SK-N-MC (cell line): ENCODE results near the gene AKT2.

Experiments
- DNase-seq: peaks from one replicate; pipeline ENCODE4 v3.0.0-alpha.2; 2011; ENCODE audit warnings: low read depth, low spot score
- H3K27ac ChIP-seq: fragments of 200-600 bp; sonication (generic); 2 replicates; pipeline ENCODE4 v1.5.1; 2016; ENCODE audit warnings: mixed run types
- H3K36me3 ChIP-seq: fragments of 200-600 bp; sonication (generic); 2 replicates; pipeline ENCODE4 v1.6.1; 2017; ENCODE audit warnings: antibody characterized with exemption, low read length, mixed read lengths; ENCODE audit not compliant: insufficient read depth
- H3K4me3 ChIP-seq: fragments of 200-600 bp; sonication (generic); 2 replicates; pipeline ENCODE4 v1.5.1; 2016
- H3K9ac ChIP-seq: fragments of 200-600 bp; sonication (generic); 2 replicates; pipeline ENCODE4 v1.8.0; 2017; ENCODE audit warnings: mixed run types, mixed read lengths; ENCODE audit not compliant: insufficient read length
- H3K9me3 ChIP-seq: fragments of 200-600 bp; sonication (generic); 2 replicates; pipeline ENCODE4 v1.6.1; 2017; ENCODE audit warnings: low read depth, mild to moderate bottlenecking, antibody characterized with exemption, low read length, moderate library complexity, mixed read lengths
- EZH2 ChIP-seq: fragments of 200-600 bp; sonication (generic); IDR thresholded peaks from one replicate; pipeline ENCODE4 v1.6.1; 2017; ENCODE audit warnings: antibody characterized with exemption
- FOXP2 ChIP-seq: optimal IDR thresholded peaks from 2 replicates; pipeline ENCODE3; 2011; ENCODE audit warnings: mild to moderate bottlenecking, moderate library complexity; ENCODE audit not compliant: insufficient read depth; ENCODE audit errors: extremely low read length, control extremely low read depth
- POLR2AphosphoS5 ChIP-seq: IDR thresholded peaks from 2 replicates; pipeline ENCODE4 v1.6.1; 2012; ENCODE audit warnings: mild to moderate bottlenecking, low read depth, low read length, borderline replicate concordance

The AKT2 gene

DNA sequence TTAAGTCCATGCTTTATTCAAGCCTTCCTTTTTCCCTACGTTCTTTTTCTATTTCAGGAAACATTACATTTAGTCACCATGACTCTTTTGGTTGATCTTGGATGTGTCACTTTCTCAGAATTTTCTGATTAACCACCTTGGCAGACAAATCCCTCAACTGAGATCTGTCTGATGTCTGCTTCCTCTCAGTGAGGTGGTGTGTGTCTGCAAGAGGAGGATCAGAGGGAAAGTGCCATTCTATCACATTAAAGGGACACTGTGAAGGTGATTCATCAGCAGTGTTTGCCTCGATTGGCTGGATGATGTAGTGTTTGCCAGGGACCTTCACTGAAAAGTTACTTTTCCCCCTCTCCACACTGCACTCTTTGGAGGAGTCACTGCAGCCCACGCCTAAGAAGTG lies 55.7 kb downstream of the AKT2 start:
- Histone ChIP-seq H3K9me3 (no peaks in the 10 kb centered on the region), H3K27ac (no peak overlapping the region)
- no peak for DNase-seq

DNA sequence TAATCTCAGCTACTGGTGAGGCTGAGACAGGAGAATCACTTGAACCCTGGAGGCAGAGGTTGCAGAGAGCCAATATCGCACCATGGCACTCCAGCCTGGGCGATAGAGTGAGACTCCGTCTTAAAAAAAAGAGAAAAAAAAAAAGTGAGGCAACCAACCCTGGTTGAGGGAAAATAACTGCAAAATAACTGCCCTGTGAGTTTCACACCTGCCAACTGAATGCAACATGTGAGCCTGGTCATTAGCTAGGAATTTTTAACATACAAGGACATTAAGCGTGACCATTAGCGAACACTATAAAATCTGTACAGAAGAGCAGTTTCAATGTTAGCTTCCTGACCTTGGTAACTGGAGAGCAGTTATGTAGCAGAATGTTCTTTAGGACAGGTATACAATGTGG lies 56.3 kb downstream of the AKT2 start:
- Histone ChIP-seq H3K9me3 (no peaks in the 10 kb centered on the region), H3K9ac (no peak overlapping the region), H3K27ac (no peak overlapping the region), H3K36me3 (no peaks in the 10 kb centered on the region), H3K4me3 (no peak overlapping the region)
- TF ChIP-seq EZH2 (no peak), FOXP2 (no peak), POLR2AphosphoS5 (no peak)
- no peak for DNase-seq

More for the DNA sequence above, 55.7 kb downstream of the AKT2 start:
- Histone ChIP-seq H3K9ac (no peak overlapping the region), H3K36me3 (no peaks in the 10 kb centered on the region; the same call in 1 of the 2 replicates), H3K4me3 (no peak overlapping the region)
- TF ChIP-seq POLR2AphosphoS5 = no peak
- no peak for TF ChIP-seq EZH2
- TF ChIP-seq FOXP2 = no peak

DNA sequence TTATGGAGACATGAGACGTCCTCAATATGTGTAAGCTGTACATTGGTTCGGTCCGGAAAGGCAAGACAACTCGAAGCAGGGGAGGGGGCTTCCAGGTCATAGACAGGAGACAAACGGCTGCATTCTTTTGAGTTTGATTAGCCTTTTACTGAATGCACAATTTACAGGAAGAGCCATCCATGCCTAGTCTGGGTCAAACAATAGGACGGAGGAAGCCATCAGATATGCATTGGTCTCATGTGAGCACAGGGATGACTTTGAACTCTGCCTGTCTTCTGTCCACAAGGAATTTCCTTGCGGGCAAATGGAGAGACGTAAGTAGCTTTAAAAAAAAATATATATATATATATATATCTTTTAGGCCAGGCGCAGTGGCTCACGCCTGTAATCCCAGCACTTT lies 56.8 kb downstream of the AKT2 start:
- TF ChIP-seq EZH2 = no peak
- no peak for TF ChIP-seq FOXP2
- no peak for TF ChIP-seq POLR2AphosphoS5
- no peak for DNase-seq
- H3K27ac ChIP-seq = no peak overlapping the region
- H3K36me3 ChIP-seq = no peaks in the 10 kb centered on the region
- no peaks in the 10 kb centered on the region for H3K9me3 ChIP-seq
- H3K9ac ChIP-seq = no peak overlapping the region
- no peak overlapping the region for H3K4me3 ChIP-seq

DNA sequence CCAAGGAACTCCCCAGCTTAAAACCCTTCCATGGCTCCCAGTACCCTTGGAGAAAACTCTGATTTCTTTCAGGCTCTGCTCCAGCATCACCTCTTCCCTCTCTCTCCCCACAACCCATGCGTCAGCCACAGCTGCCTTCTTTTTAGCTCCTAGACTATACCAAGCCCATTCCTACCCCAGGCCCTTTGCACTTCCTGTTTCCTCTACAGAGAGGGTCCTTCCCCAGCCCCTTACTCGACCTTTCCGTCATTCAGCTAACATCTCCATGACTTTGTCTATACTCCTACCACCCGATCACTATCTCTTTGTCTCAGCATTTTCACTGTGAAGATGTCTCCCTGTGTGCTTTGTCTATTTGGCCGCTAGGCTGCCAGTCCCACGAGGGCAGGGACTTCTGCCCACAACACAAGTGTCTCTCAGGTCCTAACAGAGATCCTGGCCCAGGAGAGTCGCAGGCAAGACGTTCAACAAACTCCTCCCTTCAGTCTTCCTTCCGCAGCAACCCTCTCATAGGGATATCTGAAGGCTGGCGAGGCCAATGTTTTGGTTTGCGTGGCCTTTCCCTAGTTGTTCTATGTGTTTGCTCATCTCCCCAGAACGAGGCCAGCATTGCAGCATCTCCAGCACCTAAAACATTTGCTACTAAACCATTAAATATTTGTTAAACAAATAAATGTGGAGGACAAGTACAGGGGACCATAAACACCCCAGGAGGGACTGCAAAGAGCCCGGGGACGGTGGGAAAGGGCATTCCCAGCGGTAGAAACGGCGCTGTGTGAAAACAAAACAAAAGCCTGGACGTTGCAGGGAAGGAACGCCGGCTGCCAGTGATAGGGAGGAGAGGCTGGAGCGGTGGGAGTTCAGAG lies 59.5 kb downstream of the AKT2 start:
- Histone ChIP-seq H3K9me3 (no peaks in the 10 kb centered on the region), H3K36me3 (no peaks in the 10 kb centered on the region), H3K9ac (no peak overlapping the region), H3K27ac (no peak overlapping the region), H3K4me3 (peak overlapping the region; percentile 20)
- no peak for DNase-seq
- TF ChIP-seq FOXP2 (no peak), POLR2AphosphoS5 (no peak), EZH2 (no peak)

DNA sequence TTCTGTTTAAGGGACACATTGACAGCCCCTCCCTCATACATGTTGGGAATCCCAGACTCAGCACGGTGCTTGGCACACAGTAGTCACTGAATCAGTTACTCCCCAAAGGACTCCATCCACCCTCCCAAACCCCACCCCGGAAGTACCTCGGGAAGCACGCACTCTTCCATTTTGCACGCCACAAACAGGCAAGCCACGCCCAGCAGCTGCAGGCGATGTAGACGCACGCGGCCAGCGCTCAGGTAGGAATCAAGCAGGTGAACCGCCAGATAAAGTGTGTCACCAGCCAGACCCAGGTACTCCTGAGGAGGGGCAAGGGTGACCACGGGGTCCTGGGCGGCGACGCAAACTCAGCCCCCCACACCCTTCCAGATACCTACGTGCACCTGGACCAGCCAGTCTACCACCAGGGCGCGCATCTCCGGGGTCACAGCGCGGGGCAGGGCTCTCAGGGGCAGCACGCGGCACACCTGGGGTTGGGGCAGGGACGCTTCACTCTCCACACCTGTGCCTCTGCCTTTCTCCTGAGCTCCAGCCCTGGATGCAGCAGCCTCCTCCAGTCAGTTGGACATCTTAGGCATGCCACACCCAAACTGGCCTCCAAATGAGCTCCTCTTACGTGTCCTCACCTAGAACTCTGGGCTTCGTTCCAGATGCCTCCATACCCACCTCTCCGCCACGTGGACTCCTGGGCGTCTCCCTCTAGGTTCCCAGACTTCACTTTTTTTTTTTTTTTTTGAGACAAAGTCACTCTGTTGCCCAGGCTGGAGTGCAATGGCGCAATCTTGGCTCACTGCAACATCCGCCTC lies 60.6 kb downstream of the AKT2 start:
- H3K27ac ChIP-seq = no peak overlapping the region
- DNase-seq = no peak
- TF ChIP-seq FOXP2 (no peak), POLR2AphosphoS5 (no peak), EZH2 (no peak)
- H3K4me3 ChIP-seq = no peak overlapping the region
- no peaks in the 10 kb centered on the region for H3K36me3 ChIP-seq
- H3K9ac ChIP-seq = no peak overlapping the region
- H3K9me3 ChIP-seq = no peaks in the 10 kb centered on the region

DNA sequence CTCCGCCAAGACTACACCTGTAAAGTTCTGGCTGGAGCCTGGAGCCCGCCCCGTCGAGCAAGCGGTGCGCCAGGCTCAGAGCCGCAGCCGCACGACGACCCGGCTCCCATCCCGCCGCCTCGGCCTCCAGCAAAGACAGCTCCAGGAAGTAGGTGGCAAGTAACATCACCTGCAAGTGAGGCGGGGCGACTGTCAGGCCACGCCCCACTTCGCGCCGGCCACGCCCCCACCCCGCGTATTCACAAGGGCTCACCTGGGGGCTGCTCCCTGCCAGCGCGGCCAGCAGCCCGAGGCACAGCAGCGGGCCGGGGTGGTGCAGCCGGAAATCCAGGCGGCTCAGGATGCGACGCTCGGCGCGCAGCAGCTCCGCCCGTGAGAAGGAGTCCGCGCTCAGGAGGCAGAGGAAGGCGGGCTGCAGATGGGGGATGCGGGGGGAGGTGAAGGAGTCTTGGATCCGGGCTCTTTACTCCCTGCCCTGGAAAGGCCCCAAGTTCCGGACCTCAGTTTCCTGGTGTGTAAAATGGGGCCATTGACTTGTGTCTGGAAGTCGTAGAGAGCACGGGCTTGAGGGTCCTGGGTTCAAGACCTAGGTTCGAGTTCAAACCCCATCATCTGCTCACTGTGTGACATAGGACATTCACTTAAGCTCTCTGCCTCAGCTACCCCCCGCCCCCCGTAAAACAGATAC lies 61.9 kb downstream of the AKT2 start:
- Histone ChIP-seq H3K9me3 (no peaks in the 10 kb centered on the region), H3K9ac (no peak overlapping the region), H3K27ac (no peak overlapping the region), H3K4me3 (no peak overlapping the region), H3K36me3 (no peaks in the 10 kb centered on the region)
- TF ChIP-seq POLR2AphosphoS5 = no peak
- TF ChIP-seq FOXP2 = no peak
- no peak for TF ChIP-seq EZH2
- DNase-seq = no peak

DNA sequence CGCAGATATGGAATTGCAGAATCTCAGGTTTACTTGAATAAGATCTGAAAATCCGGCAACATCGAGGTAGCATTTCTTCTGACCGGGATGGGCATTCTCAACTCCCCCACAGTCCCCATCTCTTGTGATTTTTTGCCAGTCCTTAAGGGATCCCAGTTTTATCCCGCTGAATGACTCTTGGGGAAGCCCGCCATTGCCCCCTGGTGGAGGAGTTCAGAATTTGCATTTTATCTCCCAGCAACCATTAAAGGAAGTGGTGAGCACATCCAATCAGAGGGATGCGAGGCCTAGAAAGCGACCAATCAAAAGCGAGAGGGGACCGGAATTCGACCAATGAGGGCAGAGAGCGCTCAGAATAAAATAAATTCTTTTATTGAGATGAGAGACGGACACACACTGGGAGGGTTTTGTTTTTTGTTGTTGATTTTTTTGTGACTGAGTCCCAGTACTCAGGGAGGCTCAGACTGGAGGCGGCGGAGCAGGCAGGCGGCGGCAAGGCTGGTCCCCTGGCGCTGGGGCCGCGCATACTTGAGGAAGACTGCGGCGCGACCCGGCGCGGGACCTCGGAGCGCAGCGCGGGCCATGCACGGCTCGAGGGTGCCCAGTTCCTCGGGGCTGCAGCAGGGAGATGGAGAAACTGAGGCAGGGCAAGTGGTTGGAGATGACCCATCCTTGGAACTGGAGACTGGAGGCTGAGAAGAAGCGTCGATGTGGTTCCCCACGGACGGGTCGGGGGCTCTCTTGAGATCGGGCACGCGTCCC lies 63.1 kb downstream of the AKT2 start:
- Histone ChIP-seq H3K9ac (no peak overlapping the region), H3K9me3 (no peaks in the 10 kb centered on the region), H3K4me3 (no peak overlapping the region), H3K27ac (no peak overlapping the region), H3K36me3 (no peaks in the 10 kb centered on the region)
- peak; percentile 87 for DNase-seq
- TF ChIP-seq EZH2 (no peak), FOXP2 (no peak), POLR2AphosphoS5 (no peak)
